Nephron progenitor cell (in vitro differentiated cells): ENCODE results near the gene RPTN.

Experiments used
- DNase-seq: peaks from one replicate; pipeline ENCODE4 v3.0.0; 2021
- H3K27ac Mint-ChIP-seq: 2 replicates; pipeline ENCODE4 v1.8.0; 2021; ENCODE audit warnings: mild to moderate bottlenecking, moderate library complexity, mixed read lengths
- H3K27me3 Mint-ChIP-seq: 2 replicates; pipeline ENCODE4 v1.8.0; 2021; ENCODE audit warnings: mild to moderate bottlenecking, low read depth, mixed read lengths; ENCODE audit not compliant: poor library complexity
- H3K36me3 Mint-ChIP-seq: 2 replicates; pipeline ENCODE4 v1.8.0; 2021; ENCODE audit warnings: low read depth, mixed read lengths
- H3K4me1 Mint-ChIP-seq: 2 replicates; pipeline ENCODE4 v1.8.0; 2021; ENCODE audit warnings: mixed read lengths
- H3K4me3 Mint-ChIP-seq: 2 replicates; pipeline ENCODE4 v1.8.0; 2021; ENCODE audit warnings: mild to moderate bottlenecking, moderate library complexity, mixed read lengths
- H3K9me3 Mint-ChIP-seq: 2 replicates; pipeline ENCODE4 v1.8.0; 2021; ENCODE audit warnings: mild to moderate bottlenecking, moderate library complexity, mixed read lengths
- CTCF ChIP-seq: fragments of 200-600 bp; sonication (generic); IDR thresholded peaks from 2 replicates; pipeline ENCODE4 v1.5.0; 2021; ENCODE audit warnings: antibody characterized with exemption

The RPTN gene

GRCh38 chr1:152111515-152111968 is 47.5 kb downstream of the RPTN start:
- Mint-ChIP-seq H3K27me3 (peaks cover under 1% of the 10 kb centered on the region), H3K4me3 (no peak overlapping the region), H3K4me1 (no peaks in the 10 kb centered on the region), H3K9me3 (peaks cover 10% of the 10 kb centered on the region), H3K27ac (no peak overlapping the region), H3K36me3 (no peaks in the 10 kb centered on the region)
- no peak for DNase-seq
- TF ChIP-seq CTCF: no peak

- Mint-ChIP-seq H3K9me3 (peaks cover 10% of the 10 kb centered on the region), H3K4me3 (no peak overlapping the region), H3K36me3 (no peaks in the 10 kb centered on the region), H3K27ac (no peak overlapping the region), H3K27me3 (peaks cover 6% of the 10 kb centered on the region), H3K4me1 (no peaks in the 10 kb centered on the region)
- TF ChIP-seq CTCF: no peak
- peak; percentile 10 for DNase-seq
These were observed 48.0 kb downstream of the RPTN start for GRCh38 chr1:152110860-152111514.

GRCh38 chr1:152110365-152110859 is 48.6 kb downstream of the RPTN start:
- no peak overlapping the region for H3K4me3 Mint-ChIP-seq
- H3K4me1 Mint-ChIP-seq: no peaks in the 10 kb centered on the region
- DNase-seq: no peak
- no peak overlapping the region for H3K27ac Mint-ChIP-seq
- no peaks in the 10 kb centered on the region for H3K36me3 Mint-ChIP-seq
- peaks cover 10% of the 10 kb centered on the region for H3K9me3 Mint-ChIP-seq
- no peak for TF ChIP-seq CTCF
- H3K27me3 Mint-ChIP-seq: peaks cover 9% of the 10 kb centered on the region

GRCh38 chr1:152109998-152110294 is 49.1 kb downstream of the RPTN start:
- H3K27me3 Mint-ChIP-seq: peaks cover 13% of the 10 kb centered on the region
- H3K4me3 Mint-ChIP-seq: no peak overlapping the region
- no peaks in the 10 kb centered on the region for H3K4me1 Mint-ChIP-seq
- H3K9me3 Mint-ChIP-seq: peaks cover 7% of the 10 kb centered on the region
- H3K27ac Mint-ChIP-seq: no peak overlapping the region
- DNase-seq: no peak
- no peaks in the 10 kb centered on the region for H3K36me3 Mint-ChIP-seq
- no peak for TF ChIP-seq CTCF

- TF ChIP-seq CTCF: no peak
- H3K27me3 Mint-ChIP-seq: peaks cover 13% of the 10 kb centered on the region
- H3K27ac Mint-ChIP-seq: no peak overlapping the region
- H3K9me3 Mint-ChIP-seq: peaks cover 5% of the 10 kb centered on the region
- DNase-seq: no peak
- no peaks in the 10 kb centered on the region for H3K4me1 Mint-ChIP-seq
- no peak overlapping the region for H3K4me3 Mint-ChIP-seq
- H3K36me3 Mint-ChIP-seq: no peaks in the 10 kb centered on the region
These were observed 49.6 kb downstream of the RPTN start for GRCh38 chr1:152109231-152109997.

- peaks cover 5% of the 10 kb centered on the region for H3K9me3 Mint-ChIP-seq
- DNase-seq: no peak
These were observed 50.2 kb downstream of the RPTN start for GRCh38 chr1:152108882-152109222.

More at GRCh38 chr1:152108882-152109222, 50.2 kb downstream of the RPTN start:
- no peaks in the 10 kb centered on the region for H3K4me1 Mint-ChIP-seq
- no peak overlapping the region for H3K27ac Mint-ChIP-seq
- no peak overlapping the region for H3K4me3 Mint-ChIP-seq
- no peak for TF ChIP-seq CTCF
- H3K27me3 Mint-ChIP-seq: peaks cover 13% of the 10 kb centered on the region
- no peaks in the 10 kb centered on the region for H3K36me3 Mint-ChIP-seq
